GM21528 (cell line): ENCODE measurements around the gene HSD17B8.

Experiments
- ATAC-seq: cut with Tn5 transposase; IDR thresholded peaks from one replicate; pipeline ENCODE4 v1.9.1; 2021; ENCODE audit warnings: mild to moderate bottlenecking, moderate library complexity; ENCODE audit not compliant: unreplicated experiment, low FRiP score

Gene HSD17B8

DNA sequence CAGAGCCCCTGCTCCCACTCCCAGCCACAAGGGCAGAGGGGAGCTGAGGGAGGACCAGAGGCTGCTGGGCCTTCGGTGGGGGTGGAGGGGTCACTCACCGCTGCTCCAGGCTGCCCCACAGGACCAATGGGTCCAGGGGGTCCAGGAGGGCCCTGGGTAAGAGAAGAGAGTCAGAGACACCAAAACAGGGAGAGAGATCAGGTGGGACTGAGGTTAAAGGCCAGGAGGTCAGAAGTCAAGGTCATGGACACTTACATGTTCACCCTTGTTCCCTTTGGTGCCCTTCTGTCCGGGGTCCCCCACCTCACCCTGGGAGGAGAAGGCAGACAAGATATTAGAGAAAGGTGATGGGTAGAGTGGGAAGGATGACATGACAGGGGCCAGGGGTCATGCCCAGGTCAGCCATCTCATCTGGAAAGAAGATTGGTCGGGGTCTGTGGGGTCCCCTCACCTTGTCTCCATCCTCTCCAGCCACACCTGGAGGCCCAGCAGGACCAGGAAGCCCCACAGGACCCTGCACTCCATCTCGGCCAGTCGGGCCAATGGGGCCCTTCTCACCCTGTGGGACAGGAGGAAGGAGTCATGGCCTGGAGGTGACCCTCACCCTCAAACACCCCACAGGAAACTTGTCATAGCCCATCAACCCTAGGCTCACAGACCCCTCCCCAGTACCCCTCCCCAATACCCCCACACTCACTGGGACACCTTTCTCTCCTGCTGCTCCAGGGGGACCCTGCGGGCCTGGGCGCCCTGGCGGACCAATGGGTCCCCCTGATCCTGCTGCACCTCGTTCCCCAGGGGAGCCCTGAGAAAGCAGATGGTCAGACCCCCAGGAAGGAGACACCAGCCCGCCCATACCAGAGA is 33.2 kb upstream of the HSD17B8 start:
- no peak for ATAC-seq

DNA sequence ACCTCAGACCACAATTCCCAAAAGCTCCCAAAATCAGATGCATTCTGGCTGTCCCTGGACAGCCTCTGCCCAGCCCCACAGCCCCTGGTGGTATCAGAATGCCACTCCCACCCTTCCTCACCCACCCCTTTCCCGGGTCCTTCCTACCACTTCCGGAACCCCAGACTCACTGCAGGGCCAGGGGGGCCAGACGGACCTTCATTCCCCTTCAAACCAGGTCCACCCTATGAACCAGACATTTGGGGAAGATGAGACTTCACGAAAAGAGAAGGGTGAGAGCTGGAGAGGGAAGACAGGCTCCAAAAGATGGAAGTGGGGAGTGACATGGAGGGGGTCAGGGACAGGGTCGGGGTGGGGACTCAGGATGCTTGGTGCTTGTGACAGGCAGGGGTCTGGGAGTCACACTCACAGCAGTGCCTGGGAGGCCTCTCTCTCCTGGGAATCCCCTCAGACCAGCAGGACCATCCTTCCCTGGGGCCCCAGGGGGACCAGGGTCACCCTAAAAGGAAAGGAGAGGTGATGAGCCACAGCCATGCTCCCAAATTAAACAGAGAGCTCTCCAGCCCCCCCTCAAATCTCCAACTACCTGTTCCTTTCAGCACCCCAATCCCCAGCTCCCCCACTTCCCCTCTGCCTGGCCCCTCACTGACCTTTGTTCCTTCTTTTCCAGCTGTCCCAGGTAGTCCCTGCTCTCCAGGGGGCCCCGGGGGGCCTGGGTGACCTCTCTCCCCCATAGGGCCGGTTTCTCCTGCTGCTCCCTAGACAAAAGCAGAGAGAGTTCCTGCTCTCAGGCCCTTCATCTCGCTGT is 32.4 kb upstream of the HSD17B8 start:
- ATAC-seq, result no peak

DNA sequence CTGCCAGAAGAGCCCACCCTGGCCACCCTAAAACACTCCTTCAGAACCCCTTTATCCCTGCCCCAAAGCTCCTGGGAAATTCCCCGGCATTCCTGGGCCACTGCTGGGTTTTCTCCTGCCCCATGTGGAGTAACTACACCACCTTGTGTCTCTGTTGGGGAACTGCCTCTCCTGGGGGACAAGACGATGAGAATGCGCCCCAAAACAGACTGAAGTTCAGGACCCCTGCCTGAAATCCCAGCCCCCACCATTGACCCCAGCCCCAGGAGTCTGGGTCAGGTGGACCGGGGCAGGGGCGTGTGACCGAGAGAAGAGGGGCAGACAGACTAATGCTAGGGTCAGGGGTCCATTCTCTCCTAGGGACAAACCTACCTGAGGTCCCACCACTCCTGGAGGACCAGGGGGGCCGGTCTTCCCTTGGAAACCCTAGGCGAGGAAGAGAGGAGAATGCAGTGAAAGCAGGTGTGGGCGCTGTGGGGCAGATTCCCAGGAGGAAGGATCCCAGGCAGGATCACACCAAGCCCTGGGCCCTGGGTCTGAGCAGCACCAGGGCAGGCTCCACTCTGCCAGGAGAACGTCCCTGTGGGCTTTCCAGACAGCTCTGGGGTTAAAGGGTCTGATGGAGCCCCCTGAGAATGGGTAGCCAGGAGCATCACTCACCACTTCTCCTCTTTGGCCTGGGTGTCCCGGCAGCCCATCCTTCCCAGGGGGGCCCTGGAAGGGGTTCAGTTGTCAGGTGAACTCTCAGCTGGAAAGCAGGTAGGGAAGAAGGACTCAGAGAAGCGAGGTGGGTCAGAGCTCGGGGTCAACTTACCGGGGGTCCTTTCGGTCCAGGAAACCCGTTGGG is 31.5 kb upstream of the HSD17B8 start:
- no peak for ATAC-seq

DNA sequence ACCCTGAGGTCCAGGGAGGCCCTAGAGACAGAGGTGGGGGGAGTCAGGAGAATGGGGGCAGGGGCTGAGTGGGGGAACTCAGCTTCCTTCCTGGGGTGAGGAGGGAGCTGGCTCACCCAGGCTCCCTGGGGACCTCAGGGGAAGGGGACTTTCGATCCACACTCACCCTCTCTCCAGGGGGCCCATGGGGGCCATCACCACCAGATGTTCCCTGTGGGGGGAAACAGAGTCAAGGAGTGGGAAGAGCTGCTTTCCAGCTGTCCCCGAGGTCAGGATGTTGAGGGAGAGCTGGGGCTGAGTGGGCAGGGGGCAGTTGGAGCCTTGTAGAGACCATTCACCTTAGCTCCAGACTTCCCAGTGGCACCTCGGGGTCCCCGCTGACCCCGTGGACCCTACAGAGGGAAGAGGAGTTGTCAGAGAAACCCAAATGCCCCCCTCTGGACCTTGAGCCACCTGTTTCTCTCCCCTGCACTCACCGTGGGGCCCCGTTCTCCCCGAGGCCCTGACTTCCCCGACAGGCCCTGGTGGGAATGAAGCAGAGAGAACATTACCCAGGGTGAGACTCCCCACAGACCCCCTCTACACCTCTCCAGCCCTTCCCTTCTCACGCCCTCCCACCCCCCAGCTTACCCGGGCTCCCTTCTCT is 30.8 kb upstream of the HSD17B8 start:
- no peak for ATAC-seq

- ATAC-seq, result no peak
These were observed 29.7 kb upstream of the HSD17B8 start for GRCh38 chr6:33174784-33175183.

DNA sequence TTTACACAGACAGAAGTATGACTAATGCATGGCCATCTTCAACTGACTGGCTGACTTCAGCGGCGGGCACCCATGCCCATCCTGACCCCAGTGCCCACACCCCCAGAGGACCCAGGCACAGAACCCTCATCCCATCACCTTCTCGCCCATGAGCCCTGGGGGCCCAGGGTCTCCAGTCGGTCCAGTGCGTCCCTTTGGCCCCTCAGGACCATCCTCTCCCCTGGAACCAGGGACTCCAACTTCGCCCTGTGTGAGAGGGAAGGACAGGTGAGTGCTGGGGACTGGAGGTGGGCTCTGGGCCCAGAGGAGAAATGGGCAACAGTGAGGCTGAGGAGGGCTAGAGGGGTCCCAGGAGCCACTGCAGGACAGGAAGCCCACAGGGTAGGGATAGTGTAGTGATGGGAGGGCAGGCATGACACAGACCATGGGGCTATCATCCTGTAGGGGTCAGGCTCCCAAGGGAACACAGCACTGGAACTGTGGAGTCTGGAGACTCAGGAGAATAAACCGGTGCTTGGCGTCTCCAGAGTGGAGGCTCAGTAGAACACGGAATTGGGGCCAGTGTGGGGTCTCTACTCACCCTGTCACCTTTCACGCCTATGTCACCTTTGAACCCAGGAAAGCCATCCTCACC is 28.9 kb upstream of the HSD17B8 start:
- no peak for ATAC-seq

GRCh38 chr6:33176906-33177305 is 27.5 kb upstream of the HSD17B8 start:
- no peak for ATAC-seq

DNA sequence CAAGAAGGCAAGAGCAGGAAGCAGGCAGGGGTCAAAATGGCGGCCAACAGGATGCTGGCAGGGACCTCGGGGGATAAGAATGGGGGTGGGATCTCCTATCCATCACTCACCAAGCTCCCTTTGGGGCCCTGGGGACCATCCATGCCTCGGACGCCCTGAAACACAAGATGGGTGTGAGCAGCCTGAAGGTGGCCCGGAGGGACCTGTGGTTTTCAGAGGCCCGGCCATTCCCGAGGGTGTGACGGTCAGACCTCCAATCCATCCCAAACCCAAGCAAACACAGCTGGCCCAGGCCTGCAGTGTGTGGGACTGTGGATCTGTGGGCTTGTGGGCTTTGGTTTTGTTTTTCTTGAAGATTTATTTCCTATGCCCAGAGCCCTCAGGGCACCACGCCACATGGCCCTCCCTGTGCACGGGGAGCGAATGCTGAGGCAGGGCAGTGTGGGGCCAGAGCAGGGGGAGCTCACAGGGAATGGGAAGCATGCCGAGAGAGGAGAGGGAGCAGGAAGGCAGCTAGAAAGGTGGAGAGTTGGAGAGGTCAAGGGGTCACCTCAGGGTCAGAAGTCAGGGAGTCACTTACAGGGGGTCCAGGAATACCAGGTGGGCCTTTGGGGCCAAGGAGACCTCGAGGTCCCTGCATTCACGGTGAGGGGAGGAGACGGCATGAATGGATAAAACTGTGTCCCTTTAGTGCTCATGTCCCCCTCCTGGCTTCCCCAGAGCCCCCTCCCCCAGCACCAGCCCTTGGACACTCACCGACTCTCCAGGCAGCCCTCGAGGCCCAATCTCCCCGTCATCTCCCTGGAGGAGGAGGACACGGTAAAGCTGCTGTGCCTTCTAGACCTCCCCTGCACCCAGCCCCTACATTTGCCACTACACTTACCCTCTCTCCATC is 26.7 kb upstream of the HSD17B8 start:
- no peak for ATAC-seq

- no peak for ATAC-seq
These were observed 25.5 kb upstream of the HSD17B8 start for GRCh38 chr6:33178755-33179475.

GRCh38 chr6:33181141-33181540 is 23.3 kb upstream of the HSD17B8 start:
- no peak for ATAC-seq

DNA sequence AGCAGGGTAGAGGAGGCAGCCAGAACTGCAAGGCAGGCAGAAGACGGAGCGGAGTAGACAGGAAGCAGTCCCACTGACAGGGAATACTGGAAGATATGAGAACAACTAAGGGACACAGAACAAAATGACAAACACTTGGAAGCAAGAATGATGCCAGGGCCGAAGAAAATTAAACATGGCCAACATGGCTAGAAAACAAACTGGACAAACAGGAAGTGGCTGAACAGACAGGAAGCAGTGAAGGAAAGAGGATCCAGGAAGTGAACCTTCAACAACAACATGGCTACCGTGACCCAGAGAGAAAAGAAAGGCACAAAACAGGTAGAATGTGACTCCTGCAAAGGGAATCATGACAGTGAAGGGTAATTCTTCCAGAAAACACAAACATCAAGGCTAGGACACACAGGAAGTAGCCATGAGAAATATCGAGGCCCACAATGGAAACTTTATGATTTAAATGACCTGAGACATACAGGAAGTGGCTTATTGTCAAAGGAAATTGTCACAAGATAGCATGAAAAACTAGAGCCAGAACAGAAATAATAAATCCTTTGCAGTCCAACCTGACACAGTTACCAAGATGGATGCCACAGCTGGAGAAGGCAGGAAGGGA is 21.3 kb upstream of the HSD17B8 start:
- no peak for ATAC-seq

DNA sequence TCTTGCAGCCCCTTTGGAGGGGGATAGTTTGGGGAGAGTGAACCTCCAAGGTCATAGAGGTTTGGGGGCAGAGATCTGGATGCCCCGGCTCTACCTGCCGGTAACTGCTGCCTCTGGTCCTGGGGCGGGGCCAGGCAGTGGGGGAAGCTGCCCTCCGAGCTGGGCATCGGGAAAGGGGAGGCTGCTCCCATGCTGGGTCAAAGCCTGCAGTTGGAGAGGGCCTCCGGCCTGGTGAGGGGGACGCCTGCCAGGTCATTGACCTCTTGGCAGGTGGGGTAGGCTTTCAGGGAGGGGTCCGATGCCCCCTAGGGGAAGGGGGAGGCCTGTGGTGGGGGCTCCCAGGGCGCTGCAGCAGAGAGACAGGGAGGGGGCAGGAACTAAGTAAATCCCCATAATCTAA is 19.3 kb upstream of the HSD17B8 start:
- ATAC-seq, result no peak

GRCh38 chr6:33185654-33186187 is 18.7 kb upstream of the HSD17B8 start:
- no peak for ATAC-seq

- no peak for ATAC-seq
These were observed 16.6 kb upstream of the HSD17B8 start for GRCh38 chr6:33187809-33188208.

- no peak for ATAC-seq
These were observed 15.3 kb upstream of the HSD17B8 start for GRCh38 chr6:33189164-33189563.

GRCh38 chr6:33189625-33190448 is 14.6 kb upstream of the HSD17B8 start:
- ATAC-seq, result no peak
